SIG-M5 treated with dmso at 0.1 percent for 504 hours (cell line): ENCODE data around the gene DENND1A.

Experiments
- DNase-seq: peaks from one replicate; lab custom pipeline; 2025; ENCODE audit not compliant: unreplicated experiment; lab: John Stamatoyannopoulos, UW

The DENND1A gene

GRCh38 chr9:123630233-123630632 is 299.7 kb downstream of the DENND1A start:
- no peak for DNase-seq

GRCh38 chr9:123629531-123629930 is 300.4 kb downstream of the DENND1A start:
- no peak for DNase-seq

GRCh38 chr9:123622711-123623241 is 307.1 kb downstream of the DENND1A start:
- DNase-seq, result no peak

- no peak for DNase-seq
Measured at GRCh38 chr9:123620239-123620638, 309.7 kb downstream of the DENND1A start.

GRCh38 chr9:123617952-123618678 is 311.8 kb downstream of the DENND1A start:
- no peak for DNase-seq

GRCh38 chr9:123617286-123617685 is 312.6 kb downstream of the DENND1A start:
- DNase-seq, result no peak

GRCh38 chr9:123616707-123617106 is 313.2 kb downstream of the DENND1A start:
- DNase-seq, result no peak

- no peak for DNase-seq
Measured at GRCh38 chr9:123615381-123615780, 314.5 kb downstream of the DENND1A start.

- no peak for DNase-seq
Measured at GRCh38 chr9:123614306-123615263, 315.3 kb downstream of the DENND1A start.

GRCh38 chr9:123611226-123611625 is 318.7 kb downstream of the DENND1A start:
- DNase-seq, result no peak

- no peak for DNase-seq
Measured at GRCh38 chr9:123609844-123610243, 320.1 kb downstream of the DENND1A start.

GRCh38 chr9:123608104-123608503 is 321.8 kb downstream of the DENND1A start:
- no peak for DNase-seq

GRCh38 chr9:123607479-123607878 is 322.4 kb downstream of the DENND1A start:
- DNase-seq, result no peak

- DNase-seq, result no peak
Measured at GRCh38 chr9:123606141-123606540, 323.8 kb downstream of the DENND1A start.

GRCh38 chr9:123605286-123605685 is 324.6 kb downstream of the DENND1A start:
- no peak for DNase-seq

GRCh38 chr9:123604861-123605260 is 325.1 kb downstream of the DENND1A start:
- DNase-seq, result no peak

- no peak for DNase-seq
Measured at GRCh38 chr9:123601828-123602227, 328.1 kb downstream of the DENND1A start.

- DNase-seq, result no peak
Measured at GRCh38 chr9:123599781-123600180, 330.1 kb downstream of the DENND1A start.

GRCh38 chr9:123597876-123598556 is 331.9 kb downstream of the DENND1A start:
- DNase-seq, result no peak

GRCh38 chr9:123597048-123597447 is 332.9 kb downstream of the DENND1A start:
- no peak for DNase-seq

- no peak for DNase-seq
Measured at GRCh38 chr9:123591283-123591682, 338.6 kb downstream of the DENND1A start.
